Liver (tissue), 9 donors: ENCODE results near the gene ATP1B1. TPM values are rescaled to one million over a fixed set of nuclear protein-coding genes. Genes with fewer than 3 reads are reported as not detected.

Source experiments
- DNase-seq: peaks from one replicate; pipeline ENCODE4 v3.0.0-alpha.2; 2017; ENCODE audit warnings: low spot score
- H3K27ac ChIP-seq, 2 donors: one replicate each; pipeline ENCODE4 v1.7.0; 2013; ENCODE audit warnings: inconsistent platforms in 2 of 2, low read length in 2 of 2, control low read depth in 1 of 2, low read depth in 1 of 2, mild to moderate bottlenecking in 1 of 2
- H3K27me3 ChIP-seq, 4 donors: one replicate each; pipeline versions ENCODE4 v1.6.1 to v1.7.0; 2013; ENCODE audit warnings: low read length in 3 of 4, inconsistent platforms in 1 of 4, mild to moderate bottlenecking in 1 of 4, moderate library complexity in 1 of 4; ENCODE audit not compliant: control insufficient read depth in 4 of 4, insufficient read depth in 4 of 4
- H3K36me3 ChIP-seq, 4 donors: one replicate each; pipeline versions ENCODE4 v1.6.1 to v1.7.0; 2013; ENCODE audit warnings: low read length in 3 of 4, mild to moderate bottlenecking in 3 of 4, low read depth in 1 of 4, moderate library complexity in 1 of 4; ENCODE audit not compliant: control insufficient read depth in 4 of 4, insufficient read depth in 3 of 4
- H3K4me1 ChIP-seq, 4 donors: one replicate each; pipeline versions ENCODE4 v1.6.1 to v1.7.0; 2013; ENCODE audit warnings: low read length in 3 of 4, mild to moderate bottlenecking in 3 of 4, moderate library complexity in 1 of 4; ENCODE audit not compliant: control insufficient read depth in 4 of 4, insufficient read depth in 4 of 4
- H3K4me3 ChIP-seq, 3 donors: one replicate each; pipeline versions ENCODE4 v1.6.1 to v1.7.0; 2013; ENCODE audit warnings: low read length in 3 of 3, control low read depth in 1 of 3, low read depth in 1 of 3, mild to moderate bottlenecking in 1 of 3
- H3K9ac ChIP-seq, 2 donors: one replicate each; pipeline ENCODE4 v1.7.0; 2013; ENCODE audit warnings: low read length in 2 of 2, mild to moderate bottlenecking in 2 of 2, moderate library complexity in 2 of 2, control low read depth in 1 of 2, low read depth in 1 of 2
- H3K9me3 ChIP-seq, 4 donors: one replicate each; pipeline versions ENCODE4 v1.6.1 to v1.7.0; 2013; ENCODE audit warnings: low read length in 3 of 4; ENCODE audit not compliant: control insufficient read depth in 4 of 4
- ATF3 ChIP-seq: IDR thresholded peaks from 2 replicates; pipeline ENCODE4 v1.6.1; 2016; ENCODE audit warnings: antibody characterized with exemption
- CTCF ChIP-seq: fragments of 150-350 bp; IDR thresholded peaks from 2 replicates; pipeline ENCODE4 v1.5.1; 2017; ENCODE audit warnings: improper control_type of control experiment, low read depth, low read length; ENCODE audit not compliant: missing input control
- EGR1 ChIP-seq, 2 donors: IDR thresholded peaks; 2 replicates each; pipeline ENCODE4 v1.6.1; 2016 to 2018; ENCODE audit warnings: antibody characterized with exemption in 2 of 2, low read depth in 2 of 2
- FOXA1 ChIP-seq: IDR thresholded peaks from 2 replicates; pipeline ENCODE4 v1.6.1; 2016; ENCODE audit warnings: antibody characterized with exemption
- FOXA2 ChIP-seq: IDR thresholded peaks from 2 replicates; pipeline ENCODE4 v1.6.1; 2016; ENCODE audit warnings: antibody characterized with exemption
- GABPA ChIP-seq, 2 donors: IDR thresholded peaks in 1 of 2; conservative IDR thresholded peaks in 1 of 2; 2 replicates each; pipeline ENCODE4 v1.6.1; 2016; ENCODE audit warnings: antibody characterized with exemption in 2 of 2, mild to moderate bottlenecking in 1 of 2, moderate library complexity in 1 of 2
- HNF4A ChIP-seq, 2 donors: conservative IDR thresholded peaks; 2 replicates each; pipeline ENCODE4 v1.6.1; 2016; ENCODE audit warnings: antibody characterized with exemption in 2 of 2, mild to moderate bottlenecking in 2 of 2
- HNF4G ChIP-seq: IDR thresholded peaks from 2 replicates; pipeline ENCODE4 v1.6.1; 2016; ENCODE audit warnings: antibody characterized with exemption
- JUND ChIP-seq, 2 donors: IDR thresholded peaks; 2 replicates each; pipeline ENCODE4 v1.6.1; 2016; ENCODE audit warnings: antibody characterized with exemption in 2 of 2
- MAX ChIP-seq: IDR thresholded peaks from 2 replicates; pipeline ENCODE4 v1.6.1; 2016; ENCODE audit warnings: antibody characterized with exemption
- NR2F2 ChIP-seq: IDR thresholded peaks from 2 replicates; pipeline ENCODE4 v1.6.1; 2016; ENCODE audit warnings: antibody characterized with exemption
- RAD21 ChIP-seq, 2 donors: IDR thresholded peaks; 2 replicates each; pipeline ENCODE4 v1.6.1; 2016; ENCODE audit warnings: antibody characterized with exemption in 2 of 2, mild to moderate bottlenecking in 2 of 2
- REST ChIP-seq: IDR thresholded peaks from 2 replicates; pipeline ENCODE4 v1.6.1; 2016; ENCODE audit warnings: antibody characterized with exemption, mild to moderate bottlenecking
- RXRA ChIP-seq, 2 donors: IDR thresholded peaks; 2 replicates each; pipeline ENCODE4 v1.6.1; 2017 to 2018; ENCODE audit warnings: antibody characterized with exemption in 2 of 2, mild to moderate bottlenecking in 1 of 2
- TAF1 ChIP-seq: conservative IDR thresholded peaks from 2 replicates; pipeline ENCODE4 v1.6.1; 2016; ENCODE audit warnings: antibody characterized with exemption, mild to moderate bottlenecking
- YY1 ChIP-seq: IDR thresholded peaks from 2 replicates; pipeline ENCODE4 v1.6.1; 2016; ENCODE audit warnings: antibody characterized with exemption, mild to moderate bottlenecking
- ZBTB33 ChIP-seq: IDR thresholded peaks from 2 replicates; pipeline ENCODE4 v1.6.1; 2016; ENCODE audit warnings: antibody characterized with exemption
- WGBS: extraction: QIAGEN DNeasy Blood & Tissue Kit; methylation state at CpG from one replicate; pipeline ENCODE4 v1.1.7; 2013; 5-methylcytosine and 5-hydroxymethylcytosine counted together
- polyA plus RNA-seq, 2 donors: library from polyadenylated mRNA; stranded (reverse) in 1 of 2; unstranded in 1 of 2; fragments of 200-250 nt in 1 of 2; fragments of >200 nt in 1 of 2; fragmentation: Nextera tagmentation in 1 of 2; extraction: Ambion mirVana in 1 of 2; gene quantifications; one replicate each; pipeline versions ENCODE4 v1.2.1 to v1.2.3, GENCODE V29; 2013 to 2015
- total RNA-seq, 2 donors: library from RNA; depleted of rRNA; stranded (reverse); fragments of >200 nt; gene quantifications; one replicate each; pipeline ENCODE4 v1.2.3, GENCODE V29; 2014
- donor health status: healthy.
- donor health status: healthy.
- donor health status: healthy.
- donor health status: healthy.
- donor health status: healthy.

Gene ATP1B1
- total and polyA plus RNA-seq, 4 donors = 36.1 to 57.0 (median 46.5) TPM

GRCh38 chr1:169132512-169133227 lies 26.2 kb downstream of the ATP1B1 start:
- Histone ChIP-seq H3K36me3 (peaks cover 10 to 48% (median 36%) of the 10 kb centered on the region in 4 donors), H3K9me3 (no peaks in the 10 kb centered on the region), H3K27ac (no peak overlapping the region), H3K9ac (no peak overlapping the region), H3K4me3 (no peak overlapping the region), H3K27me3 (no peaks in the 10 kb centered on the region), H3K4me1 (no peaks in the 10 kb centered on the region)
- WGBS = 85% methylated on average over 4 of the region's 4 CpGs
- no peak for TF ChIP-seq HNF4G
- TF ChIP-seq NR2F2 = no peak
- TF ChIP-seq RAD21 (IDR thresholded peaks at IDR 0.05) = no peak
- TF ChIP-seq ATF3 = no peak
- no peak for TF ChIP-seq EGR1 (IDR thresholded peaks at IDR 0.05; ENCODE audit: low read depth in 2 of 2)
- TF ChIP-seq HNF4A (conservative IDR thresholded peaks at IDR 0.05) = no peak
- no peak for TF ChIP-seq YY1
- no peak for DNase-seq

- Histone ChIP-seq H3K4me3 (no peak overlapping the region), H3K36me3 (peaks cover 10 to 42% (median 31%) of the 10 kb centered on the region in 4 donors), H3K27ac (no peak overlapping the region), H3K9ac (no peak overlapping the region), H3K4me1 (no peaks in the 10 kb centered on the region), H3K9me3 (no peaks in the 10 kb centered on the region), H3K27me3 (no peaks in the 10 kb centered on the region)
- TF ChIP-seq JUND (IDR thresholded peaks at IDR 0.05) (no peak), CTCF (no peak), RAD21 (IDR thresholded peaks at IDR 0.05) (no peak), YY1 (no peak), REST (no peak), MAX (no peak), NR2F2 (no peak), TAF1 (no peak), EGR1 (IDR thresholded peaks at IDR 0.05; ENCODE audit: low read depth in 2 of 2) (no peak), RXRA (IDR thresholded peaks at IDR 0.05) (no peak), ZBTB33 (no peak), FOXA2 (no peak), GABPA (IDR thresholded peaks at IDR 0.05 in 1 of 2, conservative IDR thresholded peaks at IDR 0.05 in 1 of 2) (no peak), FOXA1 (no peak), HNF4A (conservative IDR thresholded peaks at IDR 0.05) (no peak)
- WGBS = 85% methylated on average over 5 of the region's 5 CpGs
- DNase-seq = no peak
Measured at GRCh38 chr1:169133228-169133576, 26.7 kb downstream of the ATP1B1 start.
